Measurements from ENCODE around the gene RTN4RL1. TPM values are rescaled to one million over a fixed set of nuclear protein-coding genes. Genes with fewer than 3 reads are reported as not detected.
"Not testable (repeated sequence)": the region's sequence is repeated elsewhere in the genome, so short reads cannot be mapped to it uniquely, and the experiment has no call there.

Gene RTN4RL1
- polyA plus RNA-seq, 2 donors: 0.89 to 2.0 TPM

DNA sequence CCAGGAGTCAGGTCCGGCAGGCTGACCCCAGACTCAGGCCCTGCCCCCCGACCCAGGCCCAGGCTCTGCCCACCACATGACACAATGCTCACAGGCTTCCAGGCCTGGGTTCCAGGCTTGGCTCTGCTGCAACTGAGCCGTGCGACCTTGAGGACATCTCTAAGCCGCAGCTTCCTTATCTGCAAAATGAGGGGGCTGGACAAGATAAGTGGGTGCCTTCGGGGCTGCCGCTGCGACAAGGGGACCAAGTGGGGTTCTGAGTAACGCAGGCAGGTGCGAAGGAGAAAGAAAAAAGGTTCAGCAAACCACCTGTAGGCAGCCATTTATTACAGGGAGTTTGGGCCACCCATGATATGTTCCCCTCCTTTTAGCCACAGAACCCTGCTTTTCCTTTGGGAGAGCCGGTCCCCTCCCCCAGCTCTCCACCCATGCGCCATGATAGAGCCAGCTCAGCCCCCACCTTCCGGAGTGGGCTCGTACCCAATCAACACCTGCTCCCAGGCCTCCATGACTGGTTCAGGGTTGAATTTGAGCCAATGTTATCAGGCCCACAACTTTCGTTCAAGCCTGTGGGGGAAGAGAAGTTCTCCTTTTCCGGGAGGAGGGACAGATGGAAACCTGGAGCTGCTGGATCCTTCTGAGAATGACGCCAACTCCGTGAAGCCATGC, 38.2 kb downstream of the RTN4RL1 start:
- Histone ChIP-seq H3K36me3 (ENCODE audit: control insufficient read depth in 2 of 2, insufficient read depth in 2 of 2, low read length in 1 of 2) (no peaks in the 10 kb centered on the region), H3K4me1 (ENCODE audit: control insufficient read depth in 2 of 2, insufficient read depth in 2 of 2, low read length in 1 of 2) (no peaks in the 10 kb centered on the region), H3K27me3 (ENCODE audit: control insufficient read depth in 1 of 2, insufficient read depth in 2 of 2, low read length in 2 of 2) (no peaks in the 10 kb centered on the region), H3K4me3 (ENCODE audit: low read depth in 1 of 2, low read length in 2 of 2) (no peak overlapping the region), H3K9me3 (ENCODE audit: control insufficient read depth in 2 of 2, insufficient read depth in 1 of 2, low read depth in 1 of 2, low read length in 1 of 2) (no peaks in the 10 kb centered on the region), H3K27ac (ENCODE audit: low read depth in 2 of 2, low read length in 1 of 2) (no peak overlapping the region)
- 78 to 86% methylated on average over 18 of the region's 18 CpGs for WGBS, 2 donors

DNA sequence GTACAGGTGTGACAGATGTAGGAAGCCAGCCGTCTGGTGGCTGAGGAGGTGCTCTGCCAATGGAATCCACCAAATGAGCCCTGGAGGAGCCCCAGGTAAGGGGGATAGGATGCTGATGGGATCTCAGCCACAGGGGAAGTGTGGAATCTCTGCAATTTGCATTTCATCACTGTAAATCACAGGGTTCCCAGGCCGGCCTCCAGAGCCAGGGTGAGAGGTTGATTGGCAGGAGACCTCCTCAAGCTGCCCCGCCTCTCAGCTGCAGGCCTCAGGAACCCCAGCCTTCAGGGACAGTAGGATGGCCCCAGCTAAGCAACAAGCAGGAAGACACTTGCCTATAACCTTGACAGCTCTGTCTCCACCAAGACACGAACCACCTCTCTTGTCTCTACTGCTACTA, 39.4 kb downstream of the RTN4RL1 start:
- H3K4me1 ChIP-seq (ENCODE audit: control insufficient read depth in 2 of 2, insufficient read depth in 2 of 2, low read length in 1 of 2): peaks cover 0 to 3% of the 10 kb centered on the region in 2 donors
- WGBS, 2 donors: 85 to 86% methylated on average over 4 of the region's 4 CpGs
- no peaks in the 10 kb centered on the region for H3K36me3 ChIP-seq (ENCODE audit: control insufficient read depth in 2 of 2, insufficient read depth in 2 of 2, low read length in 1 of 2)
- no peak overlapping the region for H3K27ac ChIP-seq (ENCODE audit: low read depth in 2 of 2, low read length in 1 of 2)
- H3K27me3 ChIP-seq (ENCODE audit: control insufficient read depth in 1 of 2, insufficient read depth in 2 of 2, low read length in 2 of 2): no peaks in the 10 kb centered on the region
- no peaks in the 10 kb centered on the region for H3K9me3 ChIP-seq (ENCODE audit: control insufficient read depth in 2 of 2, insufficient read depth in 1 of 2, low read depth in 1 of 2, low read length in 1 of 2)
- H3K4me3 ChIP-seq (ENCODE audit: low read depth in 1 of 2, low read length in 2 of 2): no peak overlapping the region

DNA sequence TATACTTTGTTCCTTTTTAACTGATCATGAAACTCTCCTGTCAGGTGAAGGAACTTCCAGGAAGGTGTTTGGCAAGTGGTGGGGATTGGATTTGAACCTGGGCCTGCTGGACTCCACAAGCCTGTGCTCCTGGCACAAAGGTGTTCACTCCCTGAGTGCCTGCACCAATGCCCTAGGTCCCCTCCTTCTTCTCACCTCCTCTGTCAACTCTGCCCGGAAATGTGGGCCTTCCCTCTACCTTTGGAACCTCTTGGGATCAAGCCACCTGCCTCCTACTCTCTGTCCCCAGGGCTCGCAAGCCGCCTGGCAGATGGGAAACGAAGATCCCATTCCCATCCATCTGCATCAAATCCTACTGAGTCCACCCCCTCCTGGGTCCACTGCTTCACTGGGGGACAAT, 40.0 kb downstream of the RTN4RL1 start:
- no peak overlapping the region for H3K27ac ChIP-seq (ENCODE audit: low read depth in 2 of 2, low read length in 1 of 2)
- H3K9me3 ChIP-seq (ENCODE audit: control insufficient read depth in 2 of 2, insufficient read depth in 1 of 2, low read depth in 1 of 2, low read length in 1 of 2): no peaks in the 10 kb centered on the region
- 78 to 79% methylated on average over 4 of the region's 4 CpGs for WGBS, 2 donors
- H3K4me1 ChIP-seq (ENCODE audit: control insufficient read depth in 2 of 2, insufficient read depth in 2 of 2, low read length in 1 of 2): peaks cover 0 to 3% of the 10 kb centered on the region in 2 donors
- H3K4me3 ChIP-seq (ENCODE audit: low read depth in 1 of 2, low read length in 2 of 2): no peak overlapping the region
- no peaks in the 10 kb centered on the region for H3K36me3 ChIP-seq (ENCODE audit: control insufficient read depth in 2 of 2, insufficient read depth in 2 of 2, low read length in 1 of 2)
- H3K27me3 ChIP-seq (ENCODE audit: control insufficient read depth in 1 of 2, insufficient read depth in 2 of 2, low read length in 2 of 2): no peaks in the 10 kb centered on the region

DNA sequence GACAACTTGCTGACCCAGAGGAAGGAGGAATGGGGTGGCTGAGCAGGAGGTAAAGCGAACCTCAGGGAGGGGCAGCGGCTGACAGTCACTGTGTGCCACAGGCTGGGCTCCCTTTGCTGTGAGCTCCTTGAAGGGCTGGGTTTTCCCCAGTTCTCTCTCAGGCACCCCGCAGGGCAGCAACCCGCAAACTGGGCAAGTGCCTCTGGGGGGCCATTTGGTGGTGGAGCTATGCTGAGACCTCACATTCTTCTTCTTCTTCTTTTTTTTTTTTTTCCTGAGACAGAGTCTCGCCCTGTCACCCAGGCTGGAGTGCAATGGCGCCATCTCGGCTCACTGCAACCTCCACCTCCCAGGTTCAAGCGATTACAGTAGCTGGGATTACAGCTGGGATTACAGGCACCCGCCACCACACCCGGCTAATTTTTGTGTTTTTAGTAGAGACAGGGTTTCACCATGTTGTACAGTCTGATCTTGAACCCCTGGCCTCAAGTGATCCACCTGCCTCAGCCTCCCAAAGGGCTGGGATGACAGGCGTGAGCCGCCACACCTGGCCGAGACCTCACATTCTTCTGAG, 42.3 kb downstream of the RTN4RL1 start:
- H3K9me3 ChIP-seq (ENCODE audit: control insufficient read depth in 2 of 2, insufficient read depth in 1 of 2, low read depth in 1 of 2, low read length in 1 of 2); H3K4me3 ChIP-seq (ENCODE audit: low read depth in 1 of 2, low read length in 2 of 2); H3K27me3 ChIP-seq (ENCODE audit: control insufficient read depth in 1 of 2, insufficient read depth in 2 of 2, low read length in 2 of 2); H3K36me3 ChIP-seq (ENCODE audit: control insufficient read depth in 2 of 2, insufficient read depth in 2 of 2, low read length in 1 of 2); H3K4me1 ChIP-seq (ENCODE audit: control insufficient read depth in 2 of 2, insufficient read depth in 2 of 2, low read length in 1 of 2); H3K27ac ChIP-seq (ENCODE audit: low read depth in 2 of 2, low read length in 1 of 2): not testable (repeated sequence)
- WGBS, 2 donors: 87% methylated on average over 13 of the region's 13 CpGs

DNA sequence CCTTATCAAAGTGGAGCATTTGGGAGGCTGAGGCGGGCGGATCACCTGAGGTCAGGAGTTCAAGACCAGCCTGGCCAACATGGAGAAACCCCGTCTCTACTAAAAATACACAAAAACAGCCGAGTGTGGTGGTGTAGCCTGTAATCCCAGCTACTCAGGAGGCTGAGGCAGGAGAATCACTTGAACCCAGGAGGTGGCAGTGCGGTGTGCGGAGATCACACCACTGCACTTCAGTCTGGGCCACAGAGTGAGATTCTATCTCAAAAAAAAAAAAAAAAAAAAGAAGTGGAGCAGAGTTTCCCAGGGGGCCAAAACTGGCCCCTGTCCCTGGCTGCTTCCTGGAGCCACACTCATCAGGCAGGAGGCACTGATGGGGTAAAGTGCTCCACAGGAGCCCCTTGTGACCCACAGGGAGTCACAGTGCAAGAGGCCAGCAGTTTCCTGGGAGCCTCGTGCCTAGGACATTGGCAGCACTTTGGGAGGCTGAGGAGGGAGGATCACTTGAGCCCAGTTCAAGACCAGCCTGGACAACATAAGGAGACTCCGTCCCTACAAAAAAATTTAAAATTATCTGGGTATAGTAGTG, 44.4 kb downstream of the RTN4RL1 start:
- H3K4me3 ChIP-seq (ENCODE audit: low read depth in 1 of 2, low read length in 2 of 2): no peak overlapping the region
- H3K36me3 ChIP-seq (ENCODE audit: control insufficient read depth in 2 of 2, insufficient read depth in 2 of 2, low read length in 1 of 2): no peaks in the 10 kb centered on the region
- H3K9me3 ChIP-seq (ENCODE audit: control insufficient read depth in 2 of 2, insufficient read depth in 1 of 2, low read depth in 1 of 2, low read length in 1 of 2): no peaks in the 10 kb centered on the region
- H3K27ac ChIP-seq (ENCODE audit: low read depth in 2 of 2, low read length in 1 of 2): peak overlapping the region in 1 of 2 donors; percentile 70
- WGBS, 2 donors: 89% methylated on average over 8 of the region's 8 CpGs
- no peaks in the 10 kb centered on the region for H3K27me3 ChIP-seq (ENCODE audit: control insufficient read depth in 1 of 2, insufficient read depth in 2 of 2, low read length in 2 of 2)
- H3K4me1 ChIP-seq (ENCODE audit: control insufficient read depth in 2 of 2, insufficient read depth in 2 of 2, low read length in 1 of 2): peaks cover 3% of the 10 kb centered on the region in 2 donors

DNA sequence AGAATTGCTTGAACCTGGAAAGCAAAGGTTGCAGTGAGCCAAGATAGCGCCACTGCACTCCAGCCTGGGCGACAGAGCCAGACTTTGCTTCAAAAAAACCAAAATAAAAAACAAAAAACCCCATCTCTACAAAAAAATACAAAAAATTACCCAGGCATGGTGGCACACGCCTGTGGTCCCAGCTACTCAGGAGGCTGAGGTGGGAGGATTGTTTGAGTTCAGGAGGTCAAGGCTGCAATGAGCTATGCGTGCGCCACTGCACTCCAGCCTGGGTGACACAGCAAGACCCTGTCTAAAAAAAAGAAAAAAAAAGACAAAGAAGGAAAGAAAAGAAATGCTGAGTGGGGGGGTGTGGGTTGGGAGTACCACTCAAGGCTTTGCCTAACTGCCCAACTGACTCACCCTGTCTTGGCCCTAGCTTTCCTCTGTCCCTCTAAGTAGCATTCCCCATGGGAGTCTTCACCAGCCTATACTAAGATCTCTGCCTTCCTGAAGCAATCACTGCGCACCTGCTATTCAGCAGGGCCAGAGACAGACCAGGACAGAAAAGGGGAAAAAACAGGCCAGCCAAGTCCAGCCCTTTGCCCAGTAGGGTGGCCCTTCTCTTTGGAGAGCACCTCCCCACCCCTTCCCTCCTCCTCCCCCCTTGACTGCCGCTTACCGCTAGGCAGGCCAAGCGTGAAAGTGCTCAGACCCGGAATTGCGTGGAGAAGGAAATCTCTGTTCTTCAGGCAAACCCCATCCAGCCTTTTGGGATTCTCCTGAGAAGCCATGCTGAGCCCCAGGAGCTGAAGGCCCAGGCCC, 45.8 kb downstream of the RTN4RL1 start:
- Histone ChIP-seq H3K4me1 (ENCODE audit: control insufficient read depth in 2 of 2, insufficient read depth in 2 of 2, low read length in 1 of 2) (peaks cover 3% of the 10 kb centered on the region in 2 donors), H3K27me3 (ENCODE audit: control insufficient read depth in 1 of 2, insufficient read depth in 2 of 2, low read length in 2 of 2) (no peaks in the 10 kb centered on the region), H3K4me3 (ENCODE audit: low read depth in 1 of 2, low read length in 2 of 2) (no peak overlapping the region), H3K27ac (ENCODE audit: low read depth in 2 of 2, low read length in 1 of 2) (no peak overlapping the region), H3K9me3 (ENCODE audit: control insufficient read depth in 2 of 2, insufficient read depth in 1 of 2, low read depth in 1 of 2, low read length in 1 of 2) (no peaks in the 10 kb centered on the region), H3K36me3 (ENCODE audit: control insufficient read depth in 2 of 2, insufficient read depth in 2 of 2, low read length in 1 of 2) (no peaks in the 10 kb centered on the region)
- 70 to 81% methylated on average over 11 of the region's 11 CpGs for WGBS, 2 donors

DNA sequence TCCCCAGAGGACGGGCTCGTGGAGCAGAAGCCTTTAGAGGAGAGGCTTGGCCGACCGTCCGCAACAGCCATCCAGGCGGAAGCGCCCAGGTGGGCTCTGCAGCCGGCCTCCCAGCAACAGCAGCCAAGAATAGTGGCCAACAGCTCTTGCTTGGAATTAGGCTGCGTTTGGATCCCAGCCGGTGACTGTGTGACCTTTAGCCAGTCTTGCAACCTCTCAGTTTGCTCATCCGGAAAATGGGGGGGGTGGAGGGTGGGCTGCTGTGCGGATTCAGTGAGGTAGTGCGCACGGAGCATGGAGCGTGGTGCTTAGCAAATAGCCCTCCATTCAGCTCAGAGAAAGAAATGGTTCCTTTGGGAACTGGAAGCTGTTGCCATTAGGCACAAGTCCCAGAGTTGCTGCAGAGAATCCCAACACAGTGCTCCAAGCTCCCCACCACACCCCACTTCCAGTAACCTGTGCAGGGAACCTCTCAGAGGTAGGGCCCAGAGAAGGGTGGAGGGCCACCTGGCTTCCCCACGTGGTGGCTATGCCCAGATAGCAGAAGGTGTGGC, 46.7 kb downstream of the RTN4RL1 start:
- no peak overlapping the region for H3K4me3 ChIP-seq (ENCODE audit: low read depth in 1 of 2, low read length in 2 of 2)
- H3K9me3 ChIP-seq (ENCODE audit: control insufficient read depth in 2 of 2, insufficient read depth in 1 of 2, low read depth in 1 of 2, low read length in 1 of 2): no peaks in the 10 kb centered on the region
- peaks cover 3% of the 10 kb centered on the region in 2 donors for H3K4me1 ChIP-seq (ENCODE audit: control insufficient read depth in 2 of 2, insufficient read depth in 2 of 2, low read length in 1 of 2)
- 77 to 80% methylated on average over 16 of the region's 16 CpGs for WGBS, 2 donors
- no peak overlapping the region for H3K27ac ChIP-seq (ENCODE audit: low read depth in 2 of 2, low read length in 1 of 2)
- H3K27me3 ChIP-seq (ENCODE audit: control insufficient read depth in 1 of 2, insufficient read depth in 2 of 2, low read length in 2 of 2): no peaks in the 10 kb centered on the region
- no peaks in the 10 kb centered on the region for H3K36me3 ChIP-seq (ENCODE audit: control insufficient read depth in 2 of 2, insufficient read depth in 2 of 2, low read length in 1 of 2)

DNA sequence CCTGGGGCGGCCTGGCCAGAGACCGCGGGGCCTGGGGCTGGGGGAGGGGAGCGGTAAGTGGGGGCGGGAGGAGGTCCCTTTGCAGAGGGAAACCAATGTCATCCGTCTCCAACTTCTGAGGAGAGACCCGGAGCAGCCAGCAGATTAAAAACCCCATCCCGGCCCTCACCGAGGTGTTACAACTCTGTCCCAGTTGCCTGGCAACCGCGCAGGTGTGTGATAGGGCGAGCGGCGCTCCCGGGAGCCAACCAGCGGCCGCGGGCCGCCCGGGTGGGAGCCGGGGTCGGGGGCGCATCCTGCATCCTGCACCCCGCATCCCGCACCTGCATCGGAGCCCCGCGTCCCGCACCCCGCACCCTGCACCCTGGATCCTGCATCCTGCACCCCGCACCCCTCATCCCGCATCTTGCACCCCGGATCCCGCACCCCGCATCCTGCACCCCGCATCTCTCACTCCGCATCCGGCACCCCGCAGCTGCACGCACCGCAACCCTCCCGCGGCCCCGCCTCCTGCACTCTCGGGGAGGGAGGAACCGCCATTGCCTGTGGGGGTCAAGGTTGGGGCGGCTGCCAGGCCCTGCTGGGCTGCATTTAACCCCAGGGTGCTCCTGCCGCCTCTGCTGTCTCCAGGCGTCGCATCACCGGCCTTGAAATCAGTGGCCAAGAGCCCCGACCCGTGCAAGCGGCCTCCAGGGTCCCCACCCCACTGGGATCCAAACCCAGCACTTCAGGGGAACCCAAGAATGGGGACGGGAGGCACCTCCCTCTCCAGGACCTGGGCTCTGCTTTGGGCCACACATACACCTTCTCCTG, 47.3 kb downstream of the RTN4RL1 start:
- Histone ChIP-seq H3K9me3 (ENCODE audit: control insufficient read depth in 2 of 2, insufficient read depth in 1 of 2, low read depth in 1 of 2, low read length in 1 of 2) (no peaks in the 10 kb centered on the region), H3K36me3 (ENCODE audit: control insufficient read depth in 2 of 2, insufficient read depth in 2 of 2, low read length in 1 of 2) (no peaks in the 10 kb centered on the region), H3K27ac (ENCODE audit: low read depth in 2 of 2, low read length in 1 of 2) (no peak overlapping the region), H3K4me3 (ENCODE audit: low read depth in 1 of 2, low read length in 2 of 2) (no peak overlapping the region), H3K27me3 (ENCODE audit: control insufficient read depth in 1 of 2, insufficient read depth in 2 of 2, low read length in 2 of 2) (no peaks in the 10 kb centered on the region), H3K4me1 (ENCODE audit: control insufficient read depth in 2 of 2, insufficient read depth in 2 of 2, low read length in 1 of 2) (peaks cover 3% of the 10 kb centered on the region in 2 donors)
- WGBS, 2 donors: 17 to 25% methylated on average over 53 to 55 of the region's 55 CpGs

DNA sequence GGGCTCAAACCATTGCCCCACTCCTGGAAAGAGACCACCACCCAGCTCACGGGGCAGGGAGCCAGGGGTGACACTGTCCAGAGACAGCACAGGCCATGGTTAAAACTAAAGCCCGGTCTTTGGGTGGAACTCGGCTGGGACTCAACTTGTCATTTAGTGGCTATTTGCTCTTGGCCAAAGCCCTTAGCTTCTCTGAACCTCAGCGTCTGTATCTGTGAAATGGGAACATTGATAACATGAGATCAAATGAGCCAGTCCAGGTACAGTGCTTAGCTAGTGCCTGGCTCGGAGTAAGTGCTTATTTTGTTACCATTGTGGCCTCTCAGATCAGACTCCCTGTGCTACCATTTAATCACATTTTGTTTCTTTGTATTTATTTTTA, 48.5 kb downstream of the RTN4RL1 start:
- Histone ChIP-seq H3K27me3 (ENCODE audit: control insufficient read depth in 1 of 2, insufficient read depth in 2 of 2, low read length in 2 of 2) (no peaks in the 10 kb centered on the region), H3K27ac (ENCODE audit: low read depth in 2 of 2, low read length in 1 of 2) (no peak overlapping the region), H3K9me3 (ENCODE audit: control insufficient read depth in 2 of 2, insufficient read depth in 1 of 2, low read depth in 1 of 2, low read length in 1 of 2) (no peaks in the 10 kb centered on the region), H3K36me3 (ENCODE audit: control insufficient read depth in 2 of 2, insufficient read depth in 2 of 2, low read length in 1 of 2) (no peaks in the 10 kb centered on the region), H3K4me1 (ENCODE audit: control insufficient read depth in 2 of 2, insufficient read depth in 2 of 2, low read length in 1 of 2) (peaks cover 3% of the 10 kb centered on the region in 2 donors), H3K4me3 (ENCODE audit: low read depth in 1 of 2, low read length in 2 of 2) (no peak overlapping the region)
- WGBS, 2 donors: 89 to 91% methylated on average over 5 of the region's 5 CpGs

Data from esophagus (tissue), 2 donors.